HG03442 (cell line): ENCODE results near the gene KCTD3.
A peak's percentile ranks its signal among the peaks of the same experiment; 100 is the strongest.

ENCODE experiments used
- ATAC-seq: cut with Tn5 transposase; IDR thresholded peaks from one replicate; pipeline ENCODE4 v1.9.1; 2021; ENCODE audit warnings: mild to moderate bottlenecking, moderate library complexity; ENCODE audit not compliant: unreplicated experiment

Gene KCTD3

DNA sequence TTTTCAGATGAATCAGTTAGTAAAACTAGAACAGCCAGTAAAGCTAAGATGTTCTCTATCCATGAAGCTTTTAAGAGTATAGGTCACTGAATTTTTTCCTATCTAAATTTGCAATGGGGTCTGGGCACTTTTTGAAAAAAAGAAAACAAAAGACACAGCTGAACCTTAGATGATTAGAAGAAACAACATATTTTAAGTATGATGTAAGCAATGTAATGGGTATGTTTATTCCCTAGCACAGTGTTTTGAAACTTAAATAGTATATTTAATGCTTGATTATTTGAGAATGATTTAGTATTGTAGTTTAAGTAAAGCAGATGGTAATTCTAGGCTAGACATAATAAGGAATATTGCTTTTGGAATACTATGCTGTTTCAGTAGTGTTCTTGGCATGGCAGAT, 36.2 kb downstream of the KCTD3 start:
- ATAC-seq, result no peak

DNA sequence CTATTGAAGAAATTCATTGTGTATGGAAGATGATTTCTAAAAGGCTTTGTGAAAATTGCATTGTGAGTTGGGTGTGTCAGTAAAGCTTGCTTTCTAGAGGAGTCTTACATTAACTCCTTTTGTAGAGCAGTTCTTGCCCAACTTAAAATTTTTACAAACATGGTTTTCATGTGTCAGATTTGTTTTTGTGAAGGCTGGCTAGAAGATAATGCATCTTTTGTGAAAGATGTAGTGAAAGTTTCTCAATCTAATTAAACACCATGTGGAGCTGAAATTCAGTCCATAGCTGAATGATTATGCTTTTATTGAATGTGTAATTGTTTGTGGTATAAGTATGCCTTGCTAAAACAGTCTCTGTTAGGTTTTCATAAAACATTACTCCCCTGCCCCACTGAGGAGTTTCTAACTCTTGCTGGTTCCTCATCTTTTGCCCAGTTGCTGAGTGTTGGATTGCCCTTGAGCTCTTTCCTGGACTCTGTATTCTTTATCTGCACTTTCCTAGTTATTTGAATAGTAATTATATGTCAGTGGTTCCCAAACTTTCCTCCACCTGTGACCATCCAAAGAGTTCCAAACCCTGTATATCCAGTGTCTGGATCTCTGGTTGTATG, 38.0 kb downstream of the KCTD3 start:
- no peak for ATAC-seq

DNA sequence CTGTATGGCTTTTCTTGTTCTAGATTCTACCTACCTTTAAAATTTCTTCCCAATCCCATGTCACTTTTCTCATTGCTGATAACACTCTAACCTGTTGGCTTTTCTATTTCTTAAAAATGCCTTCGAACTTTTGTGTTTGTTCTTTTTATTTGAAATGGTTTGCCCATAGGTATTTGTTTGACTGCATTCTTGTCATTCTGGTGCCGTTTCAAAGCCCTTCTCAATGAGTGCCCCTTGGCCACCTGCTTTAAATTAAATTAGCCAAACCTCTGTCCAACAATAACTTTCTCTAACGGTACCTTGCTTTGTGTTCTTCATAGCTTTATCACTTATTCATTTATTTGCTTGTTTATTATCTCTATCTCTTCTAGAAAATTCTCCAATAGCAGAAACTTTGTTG, 38.9 kb downstream of the KCTD3 start:
- ATAC-seq, result no peak

DNA sequence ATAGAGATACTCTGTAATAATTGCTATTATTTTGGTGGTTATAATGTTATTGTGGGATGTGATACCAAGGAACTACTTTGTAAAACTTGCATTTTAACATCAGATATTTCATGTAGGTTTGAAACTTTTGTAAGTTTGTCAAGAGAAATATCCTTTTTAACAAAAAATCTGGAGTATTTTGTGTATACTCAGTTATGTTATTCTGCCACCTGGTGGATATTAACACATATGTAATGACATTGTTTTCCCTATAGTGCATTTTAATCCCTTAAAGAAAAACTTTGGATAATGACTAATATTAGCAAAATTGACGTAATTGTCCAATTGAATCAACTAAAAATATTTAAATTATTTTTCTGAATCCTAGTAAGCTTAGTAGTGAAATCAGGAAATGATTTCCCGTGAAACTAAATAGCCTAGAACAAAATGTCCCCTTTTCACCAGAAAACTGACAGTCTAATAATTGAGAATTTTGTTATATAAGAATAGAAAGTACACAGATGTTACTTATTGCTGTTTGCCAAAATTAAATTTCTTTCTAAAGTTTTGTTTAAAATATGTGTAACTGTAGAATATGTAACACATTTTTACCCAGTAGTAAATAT, 39.6 kb downstream of the KCTD3 start:
- ATAC-seq, result peak; percentile 58

DNA sequence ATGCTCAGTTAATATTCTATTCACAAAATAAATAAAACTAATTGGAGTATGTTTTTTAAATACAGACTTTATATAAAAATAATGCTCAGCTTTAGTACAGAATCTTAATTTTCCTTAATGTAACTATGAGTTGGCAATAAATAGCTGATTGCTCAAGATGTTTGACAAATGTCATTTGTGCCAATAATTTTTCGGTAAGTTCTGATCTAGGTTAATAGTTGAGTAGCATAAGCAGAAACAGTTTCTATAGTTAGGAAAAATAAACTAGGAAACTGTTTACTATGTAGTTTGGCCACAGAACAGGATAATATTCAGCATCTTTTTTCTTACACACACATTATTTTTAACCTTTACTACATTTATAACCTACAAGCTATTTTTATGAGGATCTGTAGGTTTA, 40.3 kb downstream of the KCTD3 start:
- no peak for ATAC-seq

DNA sequence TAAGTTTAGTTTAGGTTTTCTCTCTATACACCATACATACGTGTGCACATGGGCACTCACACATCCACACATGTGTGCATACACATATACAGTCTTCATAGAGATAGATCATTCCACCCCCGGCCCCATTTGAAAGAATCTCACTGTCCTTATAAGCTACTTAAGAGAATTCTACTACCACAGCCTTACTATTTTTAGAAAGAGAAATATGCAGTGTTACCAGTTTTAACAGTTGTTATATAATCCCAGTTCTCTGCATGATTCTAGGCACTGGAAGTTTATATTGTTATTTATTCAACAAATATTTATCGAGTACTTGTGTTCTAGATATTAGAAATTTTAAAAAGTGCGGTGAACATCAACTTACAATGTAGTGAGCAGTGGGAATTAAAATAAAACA, 41.5 kb downstream of the KCTD3 start:
- no peak for ATAC-seq

DNA sequence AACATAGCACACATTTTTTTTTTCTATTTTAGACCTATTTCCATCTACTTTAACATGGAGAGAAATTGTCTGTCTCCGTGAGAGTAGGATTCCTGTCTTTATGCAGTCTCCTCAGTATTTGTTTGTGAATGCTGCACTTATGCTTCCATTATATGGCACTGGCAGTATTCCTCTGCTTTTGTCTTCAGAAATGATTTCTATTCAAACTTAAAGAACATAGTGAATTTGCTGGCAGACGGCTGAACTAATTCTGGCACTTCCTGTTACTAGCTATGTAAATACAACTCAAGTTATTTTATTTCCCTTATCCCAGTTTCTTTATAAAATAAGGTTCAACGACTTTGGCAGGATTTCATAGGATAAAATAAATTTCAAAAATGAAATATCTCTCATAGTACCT, 45.3 kb downstream of the KCTD3 start:
- no peak for ATAC-seq

DNA sequence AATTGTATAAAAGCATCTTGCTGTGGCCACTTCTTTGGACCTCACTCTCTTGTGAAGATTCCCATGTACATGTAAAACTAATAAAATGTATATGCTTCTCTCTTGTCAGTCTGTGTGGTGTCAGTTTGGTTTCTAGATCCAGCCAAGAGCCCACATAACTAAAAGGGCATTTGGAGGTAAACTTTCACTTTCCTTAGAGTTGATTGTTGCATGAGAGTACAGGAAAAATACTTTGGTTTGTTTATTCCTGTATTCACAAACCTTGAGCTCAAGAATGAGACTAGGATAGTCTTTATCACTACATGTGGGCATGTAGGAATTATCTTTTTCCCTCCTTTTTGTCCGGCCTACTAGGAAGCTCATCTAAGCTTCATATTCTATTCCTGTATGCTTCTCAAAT, 50.9 kb downstream of the KCTD3 start:
- peak; percentile 68 for ATAC-seq

DNA sequence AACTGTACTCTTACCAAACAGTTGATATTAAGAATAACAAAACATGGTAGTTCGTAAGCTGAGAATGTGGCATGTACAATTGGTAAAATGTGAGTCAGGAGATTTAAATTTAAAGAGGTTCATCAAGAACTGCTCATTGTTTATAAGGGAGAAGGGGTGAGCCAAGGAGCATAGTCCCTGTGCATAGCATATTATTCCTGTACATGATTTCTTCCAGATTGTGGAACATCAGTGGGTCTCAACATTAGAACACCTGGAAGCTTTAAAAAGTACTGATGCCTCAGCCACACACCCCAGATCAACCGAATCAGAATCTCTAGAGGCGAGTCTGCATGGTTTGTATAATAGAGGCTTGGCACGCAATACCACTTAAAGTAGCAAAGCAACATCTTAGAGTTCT, 56.1 kb downstream of the KCTD3 start:
- no peak for ATAC-seq

DNA sequence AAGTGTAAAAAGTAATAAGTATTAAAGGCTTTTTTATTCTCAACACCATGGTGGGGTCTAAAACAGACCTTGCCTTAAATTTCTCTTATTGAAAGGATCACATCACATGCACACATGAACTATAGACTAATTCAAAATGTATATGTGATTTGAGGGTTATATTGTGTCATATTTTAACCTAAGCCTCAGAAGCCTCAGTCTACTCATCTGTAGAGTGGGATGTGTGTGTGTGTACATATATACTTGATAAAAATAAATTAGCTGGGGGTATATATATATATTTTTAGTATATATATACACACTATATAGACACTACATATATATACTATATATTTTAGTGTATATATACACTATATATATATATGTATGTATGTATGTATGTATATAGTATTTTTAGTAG, 58.8 kb downstream of the KCTD3 start:
- ATAC-seq, result no peak

DNA sequence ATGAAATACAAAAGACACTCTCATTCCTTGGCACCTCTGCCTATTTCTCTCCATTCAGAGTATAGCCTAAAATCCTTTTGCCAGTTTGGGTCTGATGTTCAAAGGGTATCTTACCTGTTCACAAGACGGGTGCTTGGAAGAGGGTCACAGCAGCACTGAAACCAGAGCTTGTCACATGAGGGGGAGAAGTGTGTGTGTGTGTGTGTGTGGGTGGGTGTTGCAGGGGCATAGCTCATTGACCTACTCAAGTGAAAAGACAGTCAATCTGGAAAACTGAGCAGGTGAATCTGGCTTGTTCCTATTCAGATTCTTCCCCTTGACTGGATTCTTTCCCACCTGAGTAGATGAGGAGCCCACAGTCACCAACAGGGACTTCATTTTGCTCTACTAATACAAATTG, 63.9 kb downstream of the KCTD3 start:
- ATAC-seq, result no peak

DNA sequence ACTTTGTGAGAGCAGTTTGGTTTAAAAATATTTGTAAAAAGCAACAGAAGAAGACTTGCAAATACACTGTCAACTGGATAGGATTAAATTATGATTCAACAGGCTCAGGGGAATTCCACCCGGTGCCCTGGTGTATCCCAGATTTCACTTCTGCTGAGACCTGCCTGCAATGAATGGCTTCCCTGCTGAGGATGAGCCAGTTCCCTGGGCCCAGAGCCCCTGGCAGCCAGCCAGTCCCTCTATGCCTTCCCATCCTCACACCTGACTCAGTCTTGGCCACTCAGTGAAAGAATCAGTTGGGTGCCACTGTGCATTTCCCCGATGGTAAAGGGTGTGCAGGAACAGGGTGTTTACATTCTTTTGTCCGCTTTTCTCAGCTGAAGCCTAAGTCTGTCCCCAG, 64.4 kb downstream of the KCTD3 start:
- ATAC-seq, result no peak

DNA sequence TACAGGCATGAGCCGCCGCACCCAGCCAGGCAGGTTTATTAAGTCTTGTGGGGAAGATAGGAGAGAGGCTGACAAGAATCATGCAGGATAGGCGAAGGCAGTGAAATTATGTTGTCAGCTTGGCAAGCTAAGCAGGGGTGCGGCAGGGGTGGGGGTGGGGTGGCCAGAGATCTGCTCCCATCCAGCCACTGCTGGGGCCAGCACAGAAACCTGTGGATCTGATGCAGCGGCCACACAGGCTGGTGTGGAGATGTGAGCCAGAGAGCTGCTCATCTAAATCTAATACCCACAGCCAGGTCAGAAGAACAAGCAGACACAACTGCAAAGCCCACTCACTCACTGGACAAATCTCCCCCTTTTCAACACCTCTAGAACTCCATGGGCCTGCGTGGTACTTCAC, 68.7 kb downstream of the KCTD3 start:
- ATAC-seq, result no peak

DNA sequence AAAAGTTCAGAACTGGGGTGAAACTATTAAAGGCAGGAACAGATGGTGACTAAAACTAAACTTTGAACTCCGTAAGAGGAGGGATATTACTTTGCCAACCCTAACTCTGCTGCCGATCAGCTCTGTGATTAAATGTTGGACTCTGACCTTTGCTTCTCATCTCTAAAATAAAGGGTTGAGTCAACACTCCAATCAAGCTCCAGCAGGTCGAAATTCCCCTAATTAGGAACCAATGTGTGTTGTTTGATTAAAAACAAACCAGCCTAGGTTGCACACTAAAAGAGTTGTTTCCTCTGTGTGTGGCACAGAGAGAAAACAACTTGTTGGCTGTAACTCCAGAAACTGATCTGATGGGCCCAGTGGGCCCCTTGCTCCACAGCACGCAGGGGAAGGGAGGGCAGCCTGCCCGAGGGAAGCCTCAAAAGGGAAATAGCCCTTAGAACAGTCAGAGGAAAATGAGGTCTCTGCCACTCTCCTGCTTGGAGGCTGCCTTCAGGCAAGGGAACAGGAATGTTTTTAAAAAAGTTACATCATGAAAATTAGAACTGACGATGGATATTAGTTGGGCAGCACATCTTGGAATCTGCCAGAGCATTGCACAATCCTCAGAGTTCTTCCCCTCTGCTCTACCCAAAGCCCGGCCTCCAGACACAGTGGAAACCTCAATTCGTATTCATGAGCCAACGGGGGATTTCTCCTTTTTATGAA, 69.3 kb downstream of the KCTD3 start:
- ATAC-seq, result no peak

DNA sequence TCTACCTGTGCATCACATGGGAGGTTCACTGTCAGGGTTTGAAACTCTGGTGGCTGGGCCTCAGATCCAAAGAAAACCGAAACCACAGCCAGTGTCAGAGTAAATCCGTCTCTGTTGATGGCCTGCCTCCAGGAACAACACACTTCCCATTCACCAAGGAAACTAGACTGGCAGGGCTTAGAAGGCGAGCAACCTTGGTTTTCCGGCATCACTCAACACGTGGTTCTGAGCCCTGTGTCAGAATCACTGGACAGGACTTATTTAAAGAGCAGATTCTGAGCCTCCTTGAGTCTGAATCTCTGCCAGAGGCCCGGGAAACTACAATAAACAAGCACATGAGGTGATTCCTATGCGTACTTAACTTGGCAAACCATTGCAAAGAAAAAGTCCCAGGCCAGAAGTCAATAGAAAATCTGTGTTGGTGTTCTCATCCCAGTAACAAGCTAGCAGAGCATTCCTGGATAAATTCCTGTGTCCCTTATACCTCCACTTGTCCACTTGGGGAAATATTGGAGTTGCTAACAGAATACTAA, 70.0 kb downstream of the KCTD3 start:
- no peak for ATAC-seq

DNA sequence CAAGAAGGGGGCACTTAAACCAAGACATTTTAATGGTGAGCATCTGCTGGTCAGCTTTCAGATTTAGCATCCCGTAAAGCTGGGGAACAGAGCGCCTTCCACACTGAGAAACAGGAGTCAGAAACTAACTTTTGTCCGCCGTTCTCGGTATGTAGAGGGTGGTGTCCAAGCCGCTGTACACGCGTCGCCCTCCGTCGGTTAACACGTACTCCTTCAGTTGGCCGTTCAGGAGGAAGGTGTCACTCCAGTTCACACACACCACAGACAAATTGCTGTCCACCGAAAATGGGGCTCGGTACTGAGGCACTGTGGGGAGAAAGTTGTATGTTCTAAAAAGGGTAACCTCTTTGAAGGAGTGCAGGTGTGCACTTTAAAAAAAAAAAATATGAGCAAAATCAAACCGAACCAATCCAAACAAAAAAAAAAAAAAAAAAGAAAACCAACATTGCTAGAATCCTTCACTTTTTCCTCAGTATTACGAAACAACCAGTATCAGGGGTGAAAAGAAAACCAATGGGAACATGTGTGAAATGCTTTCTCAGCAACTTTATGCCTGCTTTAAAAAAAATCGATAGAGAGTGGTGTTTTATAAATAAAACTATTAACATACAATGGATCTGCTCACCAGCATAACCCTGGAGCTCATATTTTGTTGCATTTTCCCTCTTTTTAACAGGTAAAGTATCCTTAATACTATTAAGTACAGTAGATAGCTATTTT, 73.5 kb downstream of the KCTD3 start:
- no peak for ATAC-seq

DNA sequence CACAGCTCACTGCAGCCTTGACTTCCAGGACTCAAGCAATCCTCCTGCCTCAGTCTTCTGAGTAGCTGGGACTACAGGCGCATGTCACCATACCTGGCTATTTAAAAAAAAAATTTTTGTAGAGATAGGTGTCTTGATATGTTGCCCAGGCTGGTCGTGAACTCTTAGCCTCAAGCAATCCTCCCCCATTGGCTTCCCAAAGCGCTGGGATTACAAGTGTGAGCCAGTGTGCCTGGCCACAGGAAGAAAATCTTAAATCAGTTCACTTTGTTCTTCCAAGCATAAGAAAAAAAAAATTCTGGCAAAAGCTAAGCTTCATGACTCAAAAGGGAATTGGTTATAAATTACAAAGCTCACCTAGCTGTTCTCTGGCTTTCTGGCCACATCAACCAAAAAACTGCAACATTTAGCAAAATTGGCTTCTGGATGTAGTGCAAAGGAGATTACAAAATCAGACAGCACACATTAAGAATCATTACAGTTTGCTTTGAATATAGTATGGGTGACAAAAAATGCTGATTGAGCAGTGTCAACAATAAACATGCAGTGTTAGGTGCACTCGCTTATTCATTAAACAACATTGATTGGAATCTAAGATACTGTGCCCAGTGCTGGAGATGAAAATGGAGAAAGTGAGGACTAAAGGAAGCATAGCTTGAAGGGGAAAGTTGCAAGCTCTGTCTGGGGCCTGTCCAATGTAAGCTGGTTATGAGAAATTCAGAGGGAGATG, 76.7 kb downstream of the KCTD3 start:
- no peak for ATAC-seq

DNA sequence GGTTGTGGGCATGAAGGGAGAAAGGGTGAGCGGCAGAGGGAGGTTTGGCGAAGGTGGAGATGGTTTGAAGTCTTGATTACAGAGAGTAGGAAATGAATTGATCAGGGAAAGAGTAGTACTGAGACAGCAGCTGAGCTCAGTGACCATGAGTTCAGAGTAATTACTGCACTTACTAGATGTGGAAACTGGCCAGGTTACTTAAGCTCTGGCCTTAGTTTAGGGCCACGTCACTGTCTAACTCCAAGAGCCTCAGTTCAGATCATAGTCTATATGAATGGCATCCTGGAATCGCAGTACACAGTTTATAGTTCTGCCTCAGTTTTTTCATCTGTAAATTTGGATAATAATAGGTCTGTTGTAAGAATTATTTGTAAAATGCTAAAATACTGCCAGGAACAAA, 78.1 kb downstream of the KCTD3 start:
- ATAC-seq, result no peak

DNA sequence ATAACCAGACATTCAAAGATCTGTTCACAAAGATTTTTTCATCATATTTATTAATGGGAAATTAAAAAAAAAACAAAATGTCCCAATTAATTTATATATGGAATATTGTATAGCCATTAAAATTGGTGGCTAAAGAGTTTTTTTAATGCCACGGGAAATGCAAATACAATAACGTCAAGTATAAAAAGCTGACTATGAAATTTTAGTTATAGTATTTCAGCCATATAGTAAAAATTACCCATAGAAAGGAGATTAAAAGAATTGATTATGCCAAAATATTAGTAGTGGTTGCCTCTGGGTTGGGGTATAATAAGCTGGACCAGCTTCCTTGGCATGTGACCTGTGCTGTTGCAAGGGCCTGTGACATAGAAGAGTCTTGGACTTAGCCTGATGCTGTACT, 78.8 kb downstream of the KCTD3 start:
- ATAC-seq, result no peak

DNA sequence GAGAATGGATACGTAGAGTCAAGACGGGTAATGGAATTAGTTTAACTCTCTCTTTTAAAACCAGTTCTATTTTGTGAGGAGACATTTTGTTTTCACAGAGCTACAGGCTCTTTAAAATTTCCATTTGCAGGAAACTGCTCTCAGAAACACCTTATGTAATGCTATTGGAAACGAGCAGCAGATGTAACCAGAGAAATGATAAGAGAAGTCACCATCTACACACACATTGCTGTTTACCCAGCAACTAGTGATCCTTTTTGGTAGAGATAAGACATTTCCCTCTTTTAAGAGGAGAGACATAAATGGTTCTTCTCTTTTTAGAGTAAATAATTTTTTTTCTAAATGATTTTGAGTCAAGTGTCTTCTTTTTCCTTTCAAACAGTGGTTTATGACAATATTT, 80.6 kb downstream of the KCTD3 start:
- ATAC-seq, result no peak

DNA sequence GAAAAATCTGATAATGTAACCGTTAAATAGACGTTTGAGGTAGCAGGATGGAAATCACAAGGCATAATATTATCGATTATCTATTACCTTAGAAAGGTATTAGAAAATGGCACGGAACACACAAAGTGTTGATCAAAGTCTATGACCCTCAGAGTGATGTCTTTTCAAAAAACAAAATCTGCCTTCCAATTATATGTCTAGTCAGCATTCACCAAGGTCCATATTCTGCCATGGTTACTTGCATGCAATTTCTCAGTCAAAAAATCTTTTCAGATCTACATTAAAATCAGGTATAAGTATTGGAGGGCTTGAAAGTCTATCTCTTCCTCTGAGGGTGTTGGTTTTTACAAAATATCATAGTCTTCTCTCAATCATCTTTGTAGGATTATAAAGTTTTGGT, 81.9 kb downstream of the KCTD3 start:
- ATAC-seq, result no peak
